NCI-H1092 (cell line): ENCODE measurements around the gene OXCT1.
"Not testable (repeated sequence)": the region's sequence is repeated elsewhere in the genome, so short reads cannot be mapped to it uniquely, and the experiment has no call there.

Source experiments
- DNase-seq: peaks from one replicate; lab custom pipeline; 2025; lab: John Stamatoyannopoulos, UW

OXCT1 gene

DNA sequence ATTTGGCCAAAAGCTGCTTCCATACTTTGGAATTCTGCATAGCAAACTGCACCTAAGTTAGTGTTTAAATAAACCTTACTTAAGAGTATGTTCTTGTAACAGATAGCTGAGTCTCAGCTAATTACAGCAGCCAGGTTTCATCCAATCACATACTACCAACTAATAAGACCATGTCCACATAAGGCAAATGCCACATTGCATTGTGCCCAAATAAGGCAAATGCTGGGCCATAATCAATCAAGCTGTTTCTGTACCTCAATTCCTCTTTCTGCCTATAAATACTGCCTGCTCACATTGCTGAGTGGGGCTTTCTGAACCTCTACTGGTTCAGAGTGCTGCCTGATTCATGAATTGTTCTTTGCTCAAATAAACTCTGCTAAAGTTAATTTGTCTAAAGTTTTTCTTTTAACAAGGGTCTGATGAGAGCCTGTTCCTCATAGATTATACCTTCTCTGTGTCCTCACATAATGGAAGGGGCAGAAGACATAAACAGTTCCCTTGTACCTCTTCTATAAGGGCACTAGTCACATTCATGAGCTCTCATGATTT lies 4.4 kb upstream of the OXCT1 start:
- no peak for DNase-seq

DNA sequence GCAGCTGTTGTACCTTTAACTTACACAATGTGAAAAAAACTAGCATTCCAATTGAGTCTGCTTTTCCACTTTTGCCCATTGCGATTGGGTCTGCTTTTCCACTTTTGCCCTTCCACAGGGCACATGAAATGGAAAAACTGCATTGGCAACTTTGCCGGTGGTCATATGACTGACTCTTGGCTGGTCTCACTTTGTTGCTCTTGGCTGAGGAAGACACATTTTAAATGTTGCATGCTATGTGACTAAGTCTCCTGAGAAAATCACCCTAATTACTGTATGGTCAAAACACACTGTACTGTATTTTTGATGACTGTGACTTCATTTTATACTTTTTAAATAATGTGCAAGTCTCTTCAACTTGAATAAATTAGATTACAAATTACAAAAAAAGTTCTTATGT lies 1.6 kb upstream of the OXCT1 start:
- no peak for DNase-seq

DNA sequence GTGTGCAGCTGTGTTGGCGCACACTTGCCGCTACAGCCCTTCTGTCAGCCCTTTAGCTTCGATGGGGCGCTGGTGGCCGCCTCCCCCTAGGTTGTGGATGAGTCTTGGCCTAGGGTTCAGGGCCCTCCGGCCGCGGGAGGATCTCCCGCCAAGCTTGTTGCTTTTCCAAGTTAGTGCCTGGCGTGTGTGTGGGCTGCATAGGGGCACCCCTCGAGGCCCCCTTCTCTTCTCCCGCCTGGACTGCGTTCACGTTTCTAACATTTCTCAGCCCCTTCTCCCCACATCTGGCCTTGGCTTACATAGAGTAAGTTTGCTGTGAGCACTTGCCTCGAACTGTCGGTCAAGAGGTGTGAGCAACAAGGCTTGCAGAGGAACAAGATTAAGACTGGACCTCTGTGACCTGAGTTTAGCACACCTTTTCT lies 413 bp upstream of the OXCT1 start:
- no peak for DNase-seq

DNA sequence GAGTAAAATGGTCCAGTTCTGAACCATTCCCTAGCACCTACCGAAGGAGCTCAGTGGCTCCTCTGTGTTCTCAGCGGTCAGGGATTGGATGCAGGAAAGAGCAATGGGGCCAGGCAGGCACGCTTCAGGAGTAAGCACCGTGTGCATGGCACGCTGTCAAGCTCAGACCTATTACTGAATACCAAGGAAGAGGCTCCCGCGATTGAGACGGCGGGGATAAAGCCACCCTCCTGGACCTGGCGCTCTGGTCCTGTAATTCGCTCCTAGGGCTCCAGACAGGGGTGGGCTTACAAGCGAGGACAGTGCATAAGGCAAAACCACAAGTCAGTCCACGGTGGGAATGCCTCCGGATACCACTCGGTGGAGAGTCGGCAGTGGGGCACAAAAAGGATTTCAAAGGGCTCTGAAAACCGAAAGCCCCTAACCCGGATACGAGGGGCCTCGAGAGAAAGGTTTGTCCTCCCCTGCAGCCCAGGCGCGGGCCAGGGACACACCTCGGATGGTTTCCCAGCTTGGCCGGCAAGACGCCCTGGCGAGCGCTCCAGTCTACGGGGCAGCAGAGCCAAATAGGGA lies 988 bp downstream of the OXCT1 start:
- peak; percentile 7 for DNase-seq

DNA sequence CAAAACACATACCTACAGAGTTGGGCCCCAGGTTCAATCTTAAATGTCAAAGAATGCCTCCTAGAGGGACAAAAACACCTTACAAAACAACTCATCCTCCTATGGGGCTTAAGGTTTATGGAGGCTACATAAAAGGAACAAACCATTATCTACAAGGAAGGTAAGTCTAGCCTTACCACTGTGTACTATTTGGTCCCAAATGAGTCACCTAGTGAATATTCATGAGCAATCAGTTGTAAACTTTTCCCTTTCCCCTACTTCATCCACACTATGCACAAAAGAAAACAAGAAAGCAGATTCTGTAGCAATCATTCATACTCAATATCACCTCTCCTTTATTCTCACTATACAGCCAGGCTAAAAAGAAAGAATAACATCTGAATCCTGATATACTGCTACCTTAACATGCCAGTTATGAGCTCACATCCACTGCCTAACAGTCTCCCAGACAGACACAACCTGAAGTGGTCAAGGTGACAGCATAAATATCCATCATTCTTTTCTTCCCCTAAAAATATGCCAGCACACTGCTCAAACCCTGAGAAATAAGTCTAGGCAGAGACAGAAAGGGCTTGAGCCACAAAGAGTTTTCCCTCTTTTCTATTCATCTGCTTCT lies 6.2 kb downstream of the OXCT1 start:
- DNase-seq: no peak

DNA sequence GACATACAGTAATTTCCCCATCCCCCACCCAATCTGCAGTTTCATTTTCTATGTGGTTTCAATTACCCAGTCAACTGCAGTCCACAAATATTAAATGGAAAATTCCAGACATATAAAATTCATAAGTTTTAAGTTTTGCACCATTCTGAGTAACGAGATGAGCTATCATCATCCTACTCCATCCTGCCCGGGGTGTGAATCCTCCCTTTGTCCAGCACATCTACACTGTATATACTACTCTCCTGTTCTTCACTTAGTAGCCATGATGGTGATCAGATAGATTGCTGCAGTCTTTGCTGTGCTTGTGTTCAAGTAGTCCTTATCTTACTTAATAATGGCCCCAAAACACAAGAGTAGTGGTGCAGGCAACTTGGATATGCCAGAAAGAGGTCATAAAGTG lies 11.3 kb downstream of the OXCT1 start:
- DNase-seq: no peak

DNA sequence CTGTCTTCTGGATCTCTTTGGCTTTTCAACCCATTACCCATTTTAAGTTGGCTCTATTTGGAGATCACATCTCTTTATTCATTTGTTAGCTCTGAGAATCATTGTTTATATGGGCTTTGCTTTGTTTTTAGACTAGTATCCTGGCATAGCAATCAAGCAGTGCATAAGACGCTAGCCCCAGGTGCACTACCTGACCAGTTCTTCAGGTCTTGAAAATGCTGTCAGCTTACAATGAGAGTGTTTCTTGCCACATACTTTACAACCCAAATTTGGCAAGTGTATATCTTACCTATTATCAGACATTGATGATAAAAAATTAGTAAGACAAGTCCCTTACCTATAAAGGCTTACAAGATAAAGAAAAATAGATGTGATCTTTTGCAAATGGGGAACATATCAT lies 12.2 kb downstream of the OXCT1 start:
- no peak for DNase-seq

DNA sequence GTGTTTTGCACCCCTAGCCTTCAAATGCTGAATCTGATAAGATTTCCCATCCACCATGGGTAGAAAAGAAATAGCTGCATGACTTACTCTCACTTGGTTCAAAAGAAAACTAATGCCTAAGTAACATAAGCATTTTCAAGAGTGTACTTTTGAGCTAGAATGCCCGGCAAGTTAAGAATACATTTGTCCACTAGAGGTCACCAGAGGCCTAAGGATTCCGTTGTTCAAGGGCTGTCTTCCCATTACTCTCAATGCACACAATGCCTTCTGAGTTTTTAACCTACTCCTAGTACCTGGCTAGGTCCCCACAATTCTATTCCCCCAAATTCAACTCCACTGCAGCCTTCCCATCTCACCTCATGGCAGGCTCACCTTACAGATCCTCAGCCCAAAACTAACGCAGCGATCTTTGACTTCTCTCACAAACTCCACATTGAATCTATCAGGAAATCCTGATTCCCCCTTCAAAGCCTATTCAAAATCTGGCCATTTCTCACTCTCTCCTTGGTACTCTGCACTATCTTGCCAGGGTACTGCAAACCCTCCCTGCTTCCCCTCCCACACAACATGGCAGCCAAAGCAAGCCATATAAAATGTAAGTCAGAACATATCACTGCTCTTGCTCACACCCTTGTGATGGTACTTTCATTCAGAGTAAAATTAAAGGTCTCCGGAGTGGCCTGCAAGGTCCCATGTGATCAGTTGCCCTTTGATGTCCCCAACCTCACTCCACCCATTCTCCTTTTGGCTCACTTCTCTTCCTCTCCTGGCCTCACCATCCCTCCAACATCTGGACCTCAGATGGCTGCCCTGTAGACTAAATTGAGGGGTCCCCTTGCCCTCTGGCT lies 13.4 kb downstream of the OXCT1 start:
- DNase-seq: peak; percentile 55

DNA sequence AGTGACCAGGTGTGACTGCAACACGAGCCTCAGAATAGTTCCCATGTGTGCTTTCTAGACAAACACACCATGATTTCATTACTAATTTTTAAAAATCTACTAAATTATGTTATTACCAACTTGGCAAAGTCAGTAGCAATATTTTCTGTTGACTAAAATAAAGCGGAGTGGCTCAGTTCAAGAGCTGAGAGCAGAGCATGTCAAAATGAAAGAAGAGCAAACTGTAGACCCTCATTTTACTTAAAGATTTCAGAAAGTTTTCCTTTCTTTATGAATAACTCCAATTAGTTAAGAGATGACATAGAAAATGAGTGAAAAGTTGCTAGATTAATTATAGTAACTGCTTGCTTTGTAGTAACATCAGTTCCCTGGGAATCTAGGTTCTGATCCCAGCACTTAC lies 17.9 kb downstream of the OXCT1 start:
- DNase-seq: no peak

DNA sequence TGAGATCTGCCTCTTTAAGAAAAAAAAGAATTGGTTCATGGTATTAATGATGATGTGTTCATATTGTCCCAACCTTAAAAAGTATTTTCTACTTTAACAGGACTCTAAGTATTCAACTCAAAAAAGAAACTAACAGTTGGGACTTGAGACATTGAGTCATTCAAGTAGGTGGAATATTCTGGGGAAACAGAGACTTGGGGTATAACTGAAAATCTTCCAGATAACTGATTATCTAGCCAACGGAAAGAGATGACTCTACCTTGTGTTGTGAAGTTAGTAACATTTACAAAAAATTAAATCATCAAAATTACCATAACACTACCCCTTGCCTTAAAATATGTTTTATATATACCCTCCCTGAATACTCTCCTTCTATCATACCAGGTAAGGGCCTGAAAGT lies 19.1 kb downstream of the OXCT1 start:
- DNase-seq: no peak

DNA sequence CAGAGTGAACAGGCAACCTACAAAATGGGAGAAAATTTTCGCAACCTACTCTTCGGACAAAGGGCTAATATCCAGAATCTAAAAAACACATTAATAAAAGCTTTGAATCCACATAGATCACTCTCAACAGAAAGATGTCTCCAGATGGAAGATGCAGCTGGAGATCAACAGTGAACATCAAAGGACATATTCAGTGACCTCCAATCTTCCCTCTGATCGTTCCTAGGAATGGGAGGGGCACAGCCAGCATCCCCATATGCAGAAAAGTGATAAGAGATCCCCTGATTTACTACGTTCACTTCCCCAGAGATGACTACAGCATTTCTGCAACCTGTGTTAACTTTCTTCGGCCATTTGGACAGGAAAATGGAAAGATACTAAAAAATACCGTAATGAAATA lies 21.2 kb downstream of the OXCT1 start:
- no peak for DNase-seq

DNA sequence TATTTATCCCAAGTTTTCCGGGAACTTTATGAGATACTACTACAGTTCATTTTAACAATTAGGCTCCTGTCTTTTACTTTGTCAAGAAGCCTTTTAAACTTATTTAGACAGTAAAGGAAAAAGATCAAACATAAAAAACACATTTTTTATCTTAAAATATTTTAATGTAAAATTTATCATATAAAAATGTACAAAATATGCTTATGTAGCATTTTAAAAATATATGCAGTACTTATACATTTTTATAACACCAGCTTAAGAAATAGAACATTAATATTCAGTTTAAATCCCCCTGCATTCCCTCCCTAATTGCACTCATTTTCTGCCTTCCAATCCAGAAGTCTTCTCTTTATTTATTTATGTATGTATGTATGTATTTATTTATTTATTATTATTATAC lies 24.5 kb downstream of the OXCT1 start:
- not testable (repeated sequence) for DNase-seq

DNA sequence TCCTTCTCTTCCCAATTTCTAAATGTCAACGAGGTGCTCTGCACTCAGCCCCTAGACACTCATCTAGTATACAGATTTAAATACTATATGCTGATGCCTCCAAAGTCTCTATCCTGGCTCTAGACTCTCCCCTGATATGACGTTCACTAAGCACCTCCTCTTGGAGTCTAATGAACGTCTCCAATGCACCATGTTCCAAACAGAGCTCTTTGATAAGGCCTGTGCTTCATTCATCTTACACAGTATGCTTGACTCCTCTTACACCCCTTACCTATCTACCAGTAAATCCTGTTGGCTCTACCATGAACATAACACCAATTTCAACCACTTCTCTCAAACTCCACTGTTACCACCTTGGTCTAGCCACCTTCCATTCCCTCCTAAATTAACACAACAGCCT lies 25.7 kb downstream of the OXCT1 start:
- DNase-seq: no peak

DNA sequence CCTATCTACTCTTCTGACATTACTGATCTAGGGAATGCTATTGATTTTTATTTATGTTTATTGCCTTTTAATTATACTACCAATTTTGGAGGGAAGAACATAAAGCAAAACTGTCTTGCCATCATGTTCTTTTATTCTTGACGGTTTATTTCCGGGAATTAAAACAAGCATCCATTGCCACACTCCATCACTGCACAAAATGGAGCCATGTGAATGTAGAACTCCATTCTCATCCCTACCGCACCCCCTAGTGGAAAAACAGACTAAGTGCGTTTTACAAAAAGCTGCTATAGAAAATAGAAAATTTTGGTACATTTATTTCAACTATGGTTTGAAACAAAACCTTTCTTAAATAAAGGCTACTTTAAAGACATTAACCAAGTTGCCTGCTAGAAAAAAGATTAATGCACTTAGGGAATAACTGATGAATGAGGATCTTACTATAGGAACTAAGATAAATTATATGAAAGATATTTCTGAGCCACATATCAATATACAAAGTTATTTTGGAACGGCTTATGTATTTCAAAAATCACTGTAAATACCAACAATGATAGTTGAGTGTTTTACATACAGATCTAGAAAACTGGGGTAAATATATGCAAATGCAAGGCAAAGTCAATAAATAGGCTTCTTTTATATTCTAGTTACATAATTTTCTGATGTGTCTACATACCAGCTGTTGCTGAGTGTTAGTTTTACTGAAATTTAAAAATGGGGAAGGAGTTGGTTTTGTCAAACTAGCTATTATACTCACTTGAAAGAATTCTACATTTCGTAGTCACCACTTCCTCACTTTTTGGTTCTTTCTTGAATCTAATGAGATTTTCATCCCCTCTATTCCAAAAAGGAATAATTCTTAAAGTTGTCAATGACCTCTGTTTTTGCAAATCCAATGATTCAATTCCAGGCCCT lies 26.5 kb downstream of the OXCT1 start:
- DNase-seq: peak; percentile 31

DNA sequence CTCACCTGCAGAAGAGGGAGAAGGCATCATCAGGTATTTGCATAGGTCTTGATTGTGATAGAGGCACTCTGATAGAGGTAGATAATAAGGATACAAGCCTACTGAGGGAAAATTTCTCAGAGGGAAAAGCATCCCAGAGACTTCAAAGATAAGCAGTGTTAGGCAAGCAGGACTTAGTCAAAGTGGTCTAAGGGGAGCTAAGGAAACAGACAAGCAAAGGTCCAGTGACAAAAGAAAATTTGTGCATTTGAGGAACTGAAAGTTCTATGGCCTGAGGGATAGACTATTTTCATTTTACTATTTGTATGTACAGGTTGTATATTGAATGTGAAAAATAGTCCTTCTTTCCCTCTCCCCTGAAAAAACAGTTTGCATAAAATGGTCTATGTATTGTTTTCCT lies 27.4 kb downstream of the OXCT1 start:
- no peak for DNase-seq

DNA sequence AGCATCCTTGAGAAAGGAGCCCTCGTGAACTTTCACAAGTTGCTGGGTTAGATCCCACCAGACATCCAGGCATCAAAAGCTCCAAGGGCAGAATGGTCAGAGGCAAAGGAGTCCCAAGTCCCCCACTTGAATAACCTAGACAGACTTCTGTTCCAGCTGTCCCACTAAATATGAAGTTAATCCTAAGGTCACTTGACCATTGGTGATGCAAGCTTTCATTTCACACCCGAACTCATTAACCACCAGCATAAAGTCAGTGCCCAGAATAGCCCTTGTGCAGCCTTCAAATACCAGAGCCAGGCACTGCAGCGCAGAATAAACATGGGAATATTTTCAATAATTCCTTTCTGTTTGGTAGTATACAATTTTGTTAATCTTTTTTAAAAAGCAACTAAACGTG lies 28.9 kb downstream of the OXCT1 start:
- no peak for DNase-seq

DNA sequence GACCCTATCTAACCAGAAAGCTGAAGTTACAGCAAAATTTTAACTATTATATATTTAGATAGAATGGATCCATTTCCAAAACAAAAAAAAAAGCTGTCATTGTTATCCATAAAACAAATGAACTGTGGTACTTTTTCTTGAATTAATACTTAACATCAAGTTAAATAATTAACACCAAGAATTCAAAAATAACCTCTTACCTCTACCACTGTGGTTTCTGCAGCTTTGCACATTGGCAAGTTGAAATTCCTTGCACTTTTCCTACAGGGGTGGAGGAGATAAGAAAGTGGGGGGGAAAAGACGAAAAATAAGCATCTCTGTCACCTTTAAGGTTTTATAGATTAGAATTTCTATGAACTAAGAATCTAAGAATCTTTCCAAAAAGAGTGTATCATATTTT lies 30.0 kb downstream of the OXCT1 start:
- no peak for DNase-seq

DNA sequence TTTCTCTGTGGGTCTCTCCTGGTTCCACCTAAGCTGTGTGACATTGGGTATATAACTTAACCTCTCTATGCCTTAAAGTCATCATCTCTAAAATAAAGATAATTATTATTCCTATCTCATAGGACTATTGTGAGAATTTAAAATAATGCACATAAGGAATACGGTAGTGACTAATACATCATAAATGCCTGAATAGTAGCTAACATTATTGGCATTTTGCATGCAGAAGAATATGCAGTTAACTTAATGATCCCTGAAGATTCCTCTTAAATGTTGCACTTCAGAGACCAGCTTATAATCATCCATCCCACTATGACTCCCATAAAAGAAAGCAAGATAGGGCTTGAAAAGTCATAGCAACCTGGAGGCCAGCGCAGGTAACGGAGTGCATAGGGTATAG lies 32.4 kb downstream of the OXCT1 start:
- no peak for DNase-seq

DNA sequence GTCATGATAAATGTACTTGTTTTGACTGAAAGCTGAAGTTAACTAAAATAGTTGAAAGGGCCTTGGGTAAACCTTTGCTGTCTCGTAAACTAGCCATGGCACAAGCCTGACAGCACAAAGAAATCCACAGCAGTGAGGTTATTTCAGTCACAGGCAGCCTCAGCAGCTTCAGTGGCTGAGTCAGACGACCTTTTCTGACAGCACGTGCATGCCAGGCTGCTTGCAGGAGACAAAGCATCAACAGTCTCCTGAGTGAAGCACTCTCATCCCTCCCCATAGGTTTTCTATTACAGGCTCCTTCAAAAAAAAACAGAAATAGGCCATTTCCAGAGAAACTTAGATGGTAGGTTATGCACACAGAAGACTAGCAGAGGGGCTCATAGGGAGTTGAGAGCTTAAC lies 34.6 kb downstream of the OXCT1 start:
- DNase-seq: no peak

DNA sequence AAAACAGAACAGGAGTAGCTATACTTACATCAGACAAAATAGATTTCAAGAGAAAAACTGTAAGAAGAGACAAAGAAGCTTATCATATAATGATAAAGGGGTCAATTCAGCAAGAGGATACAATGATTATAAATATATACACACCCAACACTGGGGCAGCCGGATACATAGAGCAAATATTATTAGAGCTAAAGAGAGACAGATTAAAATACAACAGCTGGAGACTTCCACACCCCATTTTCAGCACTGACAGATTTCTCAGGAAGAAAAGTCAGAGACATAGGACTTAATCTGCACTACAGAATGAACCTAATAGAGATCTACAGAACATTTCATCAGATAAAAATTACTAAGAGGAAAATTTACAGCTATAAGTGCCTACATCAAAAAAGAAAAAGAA lies 35.7 kb downstream of the OXCT1 start:
- no peak for DNase-seq

DNA sequence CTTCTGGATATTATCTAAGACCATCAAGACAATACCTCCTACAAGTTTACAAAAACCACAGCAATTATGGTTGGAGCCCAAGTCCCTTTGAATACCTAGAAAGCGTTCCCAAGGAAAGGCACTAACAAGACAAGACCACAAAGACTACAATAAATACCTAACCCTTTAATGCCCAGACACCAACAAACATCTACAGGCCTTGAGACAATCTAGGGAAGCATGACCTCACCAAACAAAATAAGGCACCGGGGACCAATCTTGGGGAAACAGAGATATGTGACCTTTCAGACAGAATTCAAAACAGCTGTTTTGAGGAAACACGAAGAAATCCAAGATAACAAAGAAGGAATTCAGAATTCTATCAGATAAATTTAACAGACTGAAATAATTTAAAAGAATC lies 37.8 kb downstream of the OXCT1 start:
- no peak for DNase-seq

DNA sequence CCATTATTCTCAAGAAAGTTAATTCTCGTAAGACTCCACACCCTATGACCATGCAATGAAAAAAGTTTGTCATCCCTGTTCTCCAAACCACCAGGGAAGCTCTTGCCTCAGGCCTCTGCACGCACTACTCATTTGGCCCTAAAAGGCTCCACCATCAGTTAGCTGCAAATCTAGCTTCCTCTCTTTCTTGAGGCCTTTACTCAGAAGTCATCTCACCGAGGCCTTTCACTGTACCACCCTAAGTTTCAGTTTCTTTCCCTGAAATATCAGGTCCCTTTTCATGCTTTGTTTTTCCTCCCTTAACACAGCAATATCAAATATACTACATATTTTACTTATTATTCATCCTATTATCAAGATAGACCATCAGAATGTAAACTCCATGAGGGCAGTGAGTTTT lies 39.1 kb downstream of the OXCT1 start:
- DNase-seq: no peak
